NOMO-1 (cell line): ENCODE measurements around the gene LTBR.

Experiments used
- DNase-seq, 2 experiments: peaks; one replicate each; lab custom pipeline; 2025; ENCODE audit not compliant: unreplicated experiment in 2 of 2; lab: John Stamatoyannopoulos, UW

The LTBR gene

DNA sequence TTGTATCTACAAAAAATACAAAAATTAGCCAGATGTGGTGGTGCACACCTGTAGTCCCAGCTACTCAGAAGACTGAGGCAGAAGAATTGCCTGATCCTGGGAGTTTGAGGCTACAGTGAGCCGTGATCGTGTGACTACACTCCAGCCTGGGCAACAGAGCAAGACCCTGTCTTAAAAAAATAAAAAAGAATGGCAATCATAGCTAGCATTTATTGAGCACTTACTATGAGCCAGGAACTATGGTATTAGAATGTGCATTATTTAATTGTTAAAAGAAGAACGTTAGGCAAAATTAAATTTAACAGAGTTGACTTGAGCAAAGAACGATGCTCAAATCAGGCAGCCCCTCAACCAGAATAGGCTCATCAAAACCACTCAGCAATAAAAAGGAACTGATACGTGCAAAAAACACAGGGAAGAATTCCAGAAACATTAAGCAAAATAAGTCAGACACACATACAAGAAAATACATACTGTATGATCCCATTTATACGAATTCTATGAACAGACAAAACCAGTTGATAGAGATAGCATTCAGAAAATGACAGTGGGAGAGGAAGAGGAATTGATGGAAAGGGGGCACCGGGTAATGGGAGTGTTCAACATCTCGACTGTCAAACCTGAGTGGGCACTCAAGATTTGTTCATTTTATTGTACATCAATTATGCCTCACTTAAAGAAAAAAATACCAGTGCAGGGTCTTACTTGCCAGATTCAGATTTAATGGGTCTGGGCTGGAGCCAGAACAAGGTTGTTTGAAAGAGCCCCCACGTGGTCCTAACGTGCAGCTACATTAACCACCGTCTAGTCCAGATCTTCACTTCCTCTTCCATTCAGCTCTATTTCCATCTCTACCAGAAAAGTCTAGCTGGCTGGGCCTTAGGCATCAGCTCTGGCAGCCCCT lies 16.6 kb upstream of the LTBR start:
- DNase-seq: peak; percentile 82 to 93

DNA sequence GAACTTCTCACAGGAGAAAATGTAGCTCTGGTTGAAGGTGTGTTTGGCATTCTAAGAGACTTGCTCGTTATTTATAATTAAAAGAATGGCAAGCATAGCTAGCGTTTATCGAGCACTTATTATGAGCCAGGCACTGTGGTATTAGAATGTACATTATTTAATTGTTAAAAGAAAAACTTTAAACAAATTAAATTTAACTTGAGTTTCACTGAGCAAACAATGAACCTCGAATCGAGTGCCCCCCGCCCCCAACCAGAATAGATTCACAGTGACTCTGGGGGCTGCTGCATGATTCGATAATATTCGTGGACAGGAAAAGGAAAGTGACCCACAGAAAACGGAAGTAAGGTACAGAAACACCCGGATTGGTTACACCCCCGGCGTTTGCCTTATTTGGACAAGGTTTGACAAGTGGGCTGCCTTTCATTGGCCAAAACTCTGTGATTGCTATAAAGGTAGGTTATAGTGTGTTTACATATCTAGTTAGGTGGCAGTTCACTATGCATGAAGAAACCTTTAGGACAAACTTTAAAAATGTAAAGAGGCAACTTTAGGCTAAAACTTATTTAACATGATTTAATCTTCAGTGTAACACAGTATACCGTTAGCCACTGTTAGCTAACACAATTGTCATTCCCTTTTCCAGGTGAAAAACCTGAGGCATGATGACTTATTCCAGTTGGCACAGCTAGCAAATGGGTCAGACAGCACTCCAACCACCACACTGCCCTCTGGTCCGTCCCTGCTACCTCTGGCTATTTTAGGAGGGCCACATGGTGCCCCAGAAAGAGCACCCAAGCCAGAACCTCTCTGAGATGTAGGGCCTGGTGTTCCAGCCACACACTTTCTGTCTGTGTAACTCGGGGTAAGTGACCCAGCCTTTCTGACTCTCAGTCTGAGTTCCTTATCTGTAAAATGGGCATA lies 15.7 kb upstream of the LTBR start:
- peak; percentile 72 to 81 for DNase-seq

GRCh38 chr12:6368906-6369525 lies 14.9 kb upstream of the LTBR start:
- no peak for DNase-seq

- no peak for DNase-seq
These were observed 13.9 kb upstream of the LTBR start for GRCh38 chr12:6369916-6370575.

DNA sequence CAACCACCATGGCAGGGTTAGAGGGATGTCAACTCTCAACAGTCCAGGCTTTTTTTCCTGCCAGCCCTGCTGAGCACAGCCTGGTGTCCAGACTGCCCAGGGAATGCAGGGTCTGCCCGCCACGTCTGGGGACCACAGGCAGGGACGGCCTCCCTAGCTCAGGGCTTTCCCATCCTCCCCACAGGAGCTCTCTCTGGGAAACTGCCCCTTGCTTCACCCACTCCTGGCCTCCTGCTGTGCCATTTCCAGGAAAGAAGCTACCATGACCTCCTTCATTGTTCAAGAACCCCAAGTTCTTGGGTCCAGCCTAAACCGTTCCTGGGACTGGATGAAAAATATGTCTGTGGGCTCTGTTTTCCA lies 13.4 kb upstream of the LTBR start:
- no peak for DNase-seq

GRCh38 chr12:6370994-6371754 lies 12.8 kb upstream of the LTBR start:
- DNase-seq: no peak

- peak; percentile 54 to 57 for DNase-seq
These were observed 11.5 kb upstream of the LTBR start for GRCh38 chr12:6372403-6373003.

- no peak for DNase-seq
These were observed 10.8 kb upstream of the LTBR start for GRCh38 chr12:6373022-6373787.

- no peak for DNase-seq
These were observed 9.8 kb upstream of the LTBR start for GRCh38 chr12:6374028-6374785.

- no peak for DNase-seq
These were observed 9.2 kb upstream of the LTBR start for GRCh38 chr12:6374786-6375160.

GRCh38 chr12:6375269-6376078 lies 8.5 kb upstream of the LTBR start, which contains the start of gene SCNN1A:
TSS of gene SCNN1A (minus strand) at chr12:6375563. CDS start at chr12:6374783, 780 bp downstream.
- DNase-seq: no peak

DNA sequence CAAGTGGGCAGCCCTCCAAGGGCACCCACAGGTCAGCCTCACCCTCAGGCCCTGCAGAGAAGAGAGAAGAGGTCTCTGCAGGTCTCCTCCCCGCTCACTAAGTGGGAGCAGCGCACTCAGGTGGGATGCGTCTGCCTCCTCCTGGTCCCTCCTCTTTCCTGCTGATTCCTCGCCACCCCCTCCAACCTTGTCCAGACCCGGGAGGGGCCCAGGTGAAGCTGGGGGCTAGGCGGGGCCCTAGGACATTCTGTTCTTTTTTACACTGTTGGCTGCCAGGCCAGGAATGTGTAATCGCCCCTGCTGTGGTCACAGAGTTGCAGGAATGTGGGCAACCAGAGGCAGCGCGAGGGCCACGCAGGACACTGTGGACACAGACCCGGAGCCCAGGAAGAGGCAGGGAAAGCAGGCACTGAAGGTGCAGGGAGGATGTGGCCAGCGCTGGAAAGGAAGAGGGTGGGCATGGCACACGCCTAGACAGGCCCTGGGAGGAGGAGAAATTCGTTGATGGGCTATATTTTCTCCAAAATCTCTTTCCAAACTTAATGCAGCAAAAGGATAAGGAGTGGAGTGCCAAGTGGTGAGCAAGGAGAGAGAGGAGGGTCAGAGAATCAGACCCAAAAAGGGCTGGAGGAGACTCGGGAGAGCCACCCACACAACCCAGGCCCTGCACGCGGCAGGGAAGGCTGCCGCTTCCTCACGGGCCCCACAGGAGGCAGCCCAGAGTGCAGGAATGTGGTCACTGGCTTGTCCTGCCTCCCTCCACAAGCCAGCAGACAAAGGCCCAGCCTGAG lies 7.7 kb upstream of the LTBR start:
- peak in 1 of 2 experiments; percentile 44 for DNase-seq

- no peak for DNase-seq
These were observed 6.9 kb upstream of the LTBR start for GRCh38 chr12:6376870-6377666.

DNA sequence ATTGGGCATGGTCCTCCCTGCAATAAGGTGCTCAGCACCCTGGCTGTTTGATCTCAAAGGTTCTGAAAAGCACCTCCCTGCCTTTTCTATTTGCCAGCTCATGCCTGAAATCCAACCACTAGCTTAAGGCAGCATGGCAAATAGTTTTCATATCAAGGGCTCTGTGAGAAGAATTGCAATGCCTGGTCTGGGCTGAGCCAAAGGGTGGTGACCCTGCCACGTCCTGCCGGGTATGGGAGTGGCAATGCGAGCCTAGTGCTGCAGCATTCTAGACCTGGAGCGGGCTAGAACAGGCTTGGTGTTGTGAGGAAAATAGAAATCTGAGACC lies 6.3 kb upstream of the LTBR start:
- no peak for DNase-seq

GRCh38 chr12:6378709-6379472 lies 5.1 kb upstream of the LTBR start:
- peak; percentile 52 to 66 for DNase-seq
